B cell (primary cell): Measurements from ENCODE around the gene PHF21A. TPM values are rescaled to one million over a fixed set of nuclear protein-coding genes. Genes with fewer than 3 reads are reported as not detected.

Experiments
- ATAC-seq: fragments of 200-7000 bp; cut with Tn5 transposase; one replicate; pipeline ENCODE4 v1.10.0; 2021; ENCODE audit warnings: low read depth, mild to moderate bottlenecking, moderate number of reproducible peaks, moderate library complexity
- CTCF ChIA-PET: fragments of 350-600 bp; sonication (Branson Sonifier 250); formaldehyde crosslinking; loops from one replicate; lab custom pipeline; 2021; ENCODE audit warnings: antibody characterized with exemption, inconsistent platforms; lab: Charles Lee
- POLR2A ChIA-PET: fragments of 350-600 bp; sonication (Branson Sonifier 250); formaldehyde crosslinking; loops from one replicate; lab custom pipeline; 2021; ENCODE audit warnings: antibody characterized with exemption; lab: Charles Lee
- DNase-seq: peaks from one replicate; pipeline ENCODE4 v3.0.0; 2013
- H2AFZ ChIP-seq: 2 replicates; pipeline ENCODE4 v1.6.1; 2012; ENCODE audit warnings: mild to moderate bottlenecking, low read depth, low read length; ENCODE audit not compliant: insufficient read depth, poor library complexity, severe bottlenecking
- H3K27ac ChIP-seq, 2 donors: 1 replicate in 1 of 2; 2 replicates in 1 of 2; pipeline ENCODE4 v1.5.1; 2012 to 2013; ENCODE audit warnings: low read length in 2 of 2, mild to moderate bottlenecking in 2 of 2, moderate library complexity in 1 of 2
- H3K27me3 ChIP-seq, 4 experiments: fragments of 200-600 bp in 1 of 4; sonication (generic) in 1 of 4; replicated peaks in 1 of 4; 1 replicate in 2 of 4; 2 replicates in 2 of 4; pipeline versions ENCODE4 v1.6.1 to v1.7.0; 2013 to 2016; ENCODE audit warnings: low read length in 3 of 4, mild to moderate bottlenecking in 2 of 4, mixed read lengths in 1 of 4, moderate library complexity in 1 of 4; ENCODE audit not compliant: insufficient read depth in 4 of 4, control insufficient read depth in 3 of 4; ENCODE audit errors: control extremely low read depth in 1 of 4
- H3K36me3 ChIP-seq, 2 experiments: replicated peaks in 1 of 2; 1 replicate in 1 of 2; 2 replicates in 1 of 2; pipeline versions ENCODE4 v1.6.1 to v1.7.1; 2013; ENCODE audit warnings: low read length in 1 of 2; ENCODE audit not compliant: insufficient read depth in 2 of 2, control insufficient read depth in 1 of 2; ENCODE audit errors: control extremely low read depth in 1 of 2, extremely low read depth in 1 of 2
- H3K4me1 ChIP-seq, 2 donors: fragments of 200-600 bp in 1 of 2; sonication (generic) in 1 of 2; 1 replicate in 1 of 2; 2 replicates in 1 of 2; pipeline versions ENCODE4 v1.5.1 to v1.6.1; 2013 to 2017; ENCODE audit warnings: low read length in 2 of 2; ENCODE audit not compliant: control insufficient read depth in 2 of 2, insufficient read depth in 2 of 2
- H3K4me2 ChIP-seq: replicated peaks from 2 replicates; pipeline ENCODE3; 2012; ENCODE audit warnings: mild to moderate bottlenecking, low read depth, low read length; ENCODE audit not compliant: poor library complexity, severe bottlenecking
- H3K4me3 ChIP-seq, 5 experiments: fragments of 200-600 bp in 1 of 5; sonication (generic) in 1 of 5; 1 replicate in 3 of 5; 2 replicates in 2 of 5; pipeline versions ENCODE4 v1.5.1 to v1.7.0; 2011 to 2016; ENCODE audit warnings: low read length in 4 of 5, mild to moderate bottlenecking in 4 of 5, low read depth in 2 of 5, control low read depth in 1 of 5, moderate library complexity in 1 of 5; ENCODE audit not compliant: insufficient read depth in 1 of 5; ENCODE audit errors: control extremely low read depth in 1 of 5, extremely low read depth in 1 of 5
- H3K79me2 ChIP-seq: fragments of 200-600 bp; sonication (generic); one replicate; pipeline ENCODE4 v1.6.0; 2016; ENCODE audit warnings: low read length; ENCODE audit not compliant: control insufficient read depth, insufficient read depth
- H3K9ac ChIP-seq: fragments of 200-600 bp; sonication (generic); 2 replicates; pipeline ENCODE4 v1.6.1; 2017; ENCODE audit warnings: mild to moderate bottlenecking, low read length, moderate library complexity
- H3K9me3 ChIP-seq, 3 donors: one replicate each; pipeline versions ENCODE4 v1.6.1 to v1.7.1; 2013; ENCODE audit warnings: low read length in 2 of 3; ENCODE audit not compliant: control insufficient read depth in 2 of 3, insufficient read depth in 1 of 3; ENCODE audit errors: control extremely low read depth in 1 of 3
- H4K20me1 ChIP-seq: 2 replicates; pipeline ENCODE4 v1.6.0; 2012; ENCODE audit warnings: mild to moderate bottlenecking, low read length; ENCODE audit not compliant: insufficient read depth, control insufficient read depth, poor library complexity, severe bottlenecking
- H3K27ac Mint-ChIP-seq: one replicate; pipeline ENCODE4 v1.8.0; 2021; ENCODE audit warnings: mixed read lengths
- H3K27me3 Mint-ChIP-seq: one replicate; pipeline ENCODE4 v1.8.0; 2021; ENCODE audit warnings: mixed read lengths
- H3K4me1 Mint-ChIP-seq: one replicate; pipeline ENCODE4 v1.8.0; 2021; ENCODE audit warnings: mixed read lengths
- H3K4me3 Mint-ChIP-seq: one replicate; pipeline ENCODE4 v1.8.0; 2021; ENCODE audit warnings: mixed read lengths
- H3K9me3 Mint-ChIP-seq: one replicate; pipeline ENCODE4 v1.8.0; 2022; ENCODE audit warnings: mixed read lengths; ENCODE audit not compliant: insufficient read depth
- EZH2 ChIP-seq: IDR thresholded peaks from 2 replicates; pipeline ENCODE4 v1.6.1; 2012; ENCODE audit warnings: borderline replicate concordance, low read depth, mild to moderate bottlenecking, moderate library complexity, low read length; ENCODE audit not compliant: insufficient read depth, poor library complexity, severe bottlenecking
- WGBS: methylation state at CpG from one replicate; pipeline ENCODE4 v1.1.5; 2013; ENCODE audit warnings: missing lambda C conversion rate; ENCODE audit not compliant: insufficient coverage; 5-methylcytosine and 5-hydroxymethylcytosine counted together
- intact Hi-C: fragments of 100-400 bp; cut with micrococcal nuclease; formaldehyde crosslinking; loops from one replicate; pipeline ENCODE4 v1.10.0; 2022
- polyA plus RNA-seq: library from polyadenylated mRNA; depleted of rRNA; stranded (reverse); fragments of >200 nt; gene quantifications from 2 replicates; pipeline ENCODE4 v1.2.3, GENCODE V29; 2012
- total RNA-seq, 2 donors: library from RNA; stranded (reverse); fragments of 120-200 nt in 1 of 2; gene quantifications; 1 replicate in 1 of 2; 2 replicates in 1 of 2; pipeline versions ENCODE4 v1.2.3 to v1.2.4, GENCODE V29; 2013 to 2022
- TF ChIP-seq, protein P1 (sequence below): fragments of 200-600 bp; IDR thresholded peaks from one replicate; pipeline ENCODE4 v1.8.0; 2022; ENCODE audit warnings: antibody characterized with exemption, mild to moderate bottlenecking

The PHF21A gene
- total and polyA plus RNA-seq, 2 donors (not counting 1 experiment from before 2014, with no cell fraction given) = 41.9 to 103 TPM

DNA sequence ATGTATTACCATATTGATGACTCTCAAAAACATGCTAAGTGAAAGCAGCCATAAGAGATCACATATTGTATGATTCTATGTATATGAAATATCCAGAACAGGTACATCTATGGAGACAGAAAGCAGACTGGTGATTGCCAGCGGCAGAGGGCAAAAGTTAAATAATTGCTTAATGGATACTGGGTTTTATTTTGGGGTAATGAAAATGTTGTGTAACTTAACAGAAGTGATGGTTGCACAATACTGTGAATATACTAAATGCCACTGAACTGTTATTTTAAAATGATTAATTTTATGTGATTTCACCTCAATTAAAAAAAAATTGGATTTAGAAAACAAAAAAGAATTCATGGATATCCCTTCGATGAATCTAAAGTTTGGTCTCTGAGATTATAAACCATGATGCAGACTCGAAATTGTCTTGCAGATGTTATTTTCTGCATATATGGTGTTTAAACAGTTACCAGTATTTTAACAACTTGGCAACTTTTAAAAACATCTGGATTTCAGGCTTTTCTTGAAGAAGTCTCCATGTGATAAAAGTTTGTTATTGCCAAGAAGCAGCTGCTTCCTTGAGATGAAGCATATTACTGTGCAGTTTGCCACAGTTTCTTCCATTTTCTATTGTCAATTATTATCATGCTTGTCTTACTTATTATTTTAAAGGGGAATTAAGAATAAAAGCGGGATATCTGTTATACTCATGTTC, 160.7 kb downstream of the PHF21A start:
- Mint-ChIP-seq H3K4me1 (no peaks in the 10 kb centered on the region), H3K9me3 (no peaks in the 10 kb centered on the region), H3K4me3 (no peak overlapping the region), H3K27me3 (no peaks in the 10 kb centered on the region), H3K27ac (no peak overlapping the region)
- WGBS = no CpG with 5 or more reads among the region's 4 CpGs
- H3K4me3 ChIP-seq = no peak overlapping the region
- no peak for ATAC-seq
- peaks cover 0 to 5% (median 0%) of the 10 kb centered on the region in 3 donors for H3K9me3 ChIP-seq
- no peak overlapping the region for H3K4me2 ChIP-seq
- POLR2A ChIA-PET = no interaction called here
- no peaks in the 10 kb centered on the region for H3K79me2 ChIP-seq
- CTCF ChIA-PET = no interaction called here
- no peak overlapping the region for H3K27ac ChIP-seq
- no peak for DNase-seq
- peaks cover 5 to 6% of the 10 kb centered on the region in 2 donors for H3K4me1 ChIP-seq
- H3K36me3 ChIP-seq = peaks cover 14 to 24% of the 10 kb centered on the region in 2 experiments
- no peaks in the 10 kb centered on the region for H3K27me3 ChIP-seq
- H4K20me1 ChIP-seq = no peaks in the 10 kb centered on the region
- TF ChIP-seq EZH2 = no peak
- TF ChIP-seq, protein P1, sequence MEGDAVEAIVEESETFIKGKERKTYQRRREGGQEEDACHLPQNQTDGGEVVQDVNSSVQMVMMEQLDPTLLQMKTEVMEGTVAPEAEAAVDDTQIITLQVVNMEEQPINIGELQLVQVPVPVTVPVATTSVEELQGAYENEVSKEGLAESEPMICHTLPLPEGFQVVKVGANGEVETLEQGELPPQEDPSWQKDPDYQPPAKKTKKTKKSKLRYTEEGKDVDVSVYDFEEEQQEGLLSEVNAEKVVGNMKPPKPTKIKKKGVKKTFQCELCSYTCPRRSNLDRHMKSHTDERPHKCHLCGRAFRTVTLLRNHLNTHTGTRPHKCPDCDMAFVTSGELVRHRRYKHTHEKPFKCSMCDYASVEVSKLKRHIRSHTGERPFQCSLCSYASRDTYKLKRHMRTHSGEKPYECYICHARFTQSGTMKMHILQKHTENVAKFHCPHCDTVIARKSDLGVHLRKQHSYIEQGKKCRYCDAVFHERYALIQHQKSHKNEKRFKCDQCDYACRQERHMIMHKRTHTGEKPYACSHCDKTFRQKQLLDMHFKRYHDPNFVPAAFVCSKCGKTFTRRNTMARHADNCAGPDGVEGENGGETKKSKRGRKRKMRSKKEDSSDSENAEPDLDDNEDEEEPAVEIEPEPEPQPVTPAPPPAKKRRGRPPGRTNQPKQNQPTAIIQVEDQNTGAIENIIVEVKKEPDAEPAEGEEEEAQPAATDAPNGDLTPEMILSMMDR = no peak
- intact Hi-C loops = no loop called here
- no peak overlapping the region for H3K9ac ChIP-seq
- H2AFZ ChIP-seq = no peak overlapping the region

DNA sequence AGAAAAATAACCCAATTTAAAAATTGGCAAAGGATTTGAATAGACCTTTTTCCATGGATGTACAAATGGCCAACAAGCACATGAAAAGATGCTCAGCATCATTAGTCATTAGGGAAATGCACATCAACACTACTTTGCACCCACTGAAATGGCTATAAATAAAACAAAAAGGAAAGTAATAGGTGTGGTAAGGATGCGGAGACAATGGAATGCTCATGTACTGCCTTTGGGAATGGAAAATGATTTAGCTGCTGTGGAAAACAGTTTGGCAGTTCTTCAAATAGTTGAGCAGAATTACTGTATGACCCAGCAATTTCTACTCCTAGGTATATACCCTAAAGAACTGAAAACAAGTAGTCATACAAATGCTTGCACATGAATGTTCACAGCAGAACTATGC, 161.4 kb downstream of the PHF21A start:
- H3K4me1 ChIP-seq = peaks cover 1 to 6% of the 10 kb centered on the region in 2 donors
- no peak overlapping the region for H3K4me2 ChIP-seq
- peaks cover 0 to 5% (median 0%) of the 10 kb centered on the region in 3 donors for H3K9me3 ChIP-seq
- DNase-seq (no peak), ATAC-seq (no peak)
- TF ChIP-seq EZH2 = no peak
- TF ChIP-seq, protein P1 = no peak
- ChIA-PET POLR2A (no interaction called here), CTCF (interaction anchor here (1.7 kb wide), 1 partner anchor 47 kb away, joined by 4 read pairs; no protein-coding TSS in a partner anchor)
- peaks cover 14 to 18% of the 10 kb centered on the region in 2 experiments for H3K36me3 ChIP-seq
- no peak overlapping the region for H3K27ac Mint-ChIP-seq
- no peaks in the 10 kb centered on the region for H3K79me2 ChIP-seq
- no peak overlapping the region for H3K4me3 Mint-ChIP-seq
- WGBS = no CpG with 5 or more reads among the region's 1 CpG
- no peak overlapping the region for H3K9ac ChIP-seq
- intact Hi-C loops = no loop called here
- no peaks in the 10 kb centered on the region for H3K27me3 Mint-ChIP-seq
- no peak overlapping the region for H2AFZ ChIP-seq
- H4K20me1 ChIP-seq = no peaks in the 10 kb centered on the region
- H3K4me3 ChIP-seq = no peak overlapping the region
- H3K27me3 ChIP-seq = no peaks in the 10 kb centered on the region
- H3K4me1 Mint-ChIP-seq = no peaks in the 10 kb centered on the region
- no peak overlapping the region for H3K27ac ChIP-seq
- H3K9me3 Mint-ChIP-seq = no peaks in the 10 kb centered on the region
